H4 (cell line): ENCODE measurements around the gene FAM219A. TPM values are rescaled to one million over a fixed set of nuclear protein-coding genes. Genes with fewer than 3 reads are reported as not detected.

Source experiments
- DNase-seq: peaks from one replicate; pipeline ENCODE4 v3.0.0-alpha.2; 2015; ENCODE audit warnings: low spot score
- total RNA-seq: library from RNA; depleted of rRNA; stranded (reverse); fragments of >200 nt; shearing (Covaris generic); gene quantifications from 2 replicates; pipeline ENCODE4 v1.2.3, GENCODE V29; 2014

Gene FAM219A
- total RNA-seq, 1 experiment from 2014 or later, result 17.9 TPM

DNA sequence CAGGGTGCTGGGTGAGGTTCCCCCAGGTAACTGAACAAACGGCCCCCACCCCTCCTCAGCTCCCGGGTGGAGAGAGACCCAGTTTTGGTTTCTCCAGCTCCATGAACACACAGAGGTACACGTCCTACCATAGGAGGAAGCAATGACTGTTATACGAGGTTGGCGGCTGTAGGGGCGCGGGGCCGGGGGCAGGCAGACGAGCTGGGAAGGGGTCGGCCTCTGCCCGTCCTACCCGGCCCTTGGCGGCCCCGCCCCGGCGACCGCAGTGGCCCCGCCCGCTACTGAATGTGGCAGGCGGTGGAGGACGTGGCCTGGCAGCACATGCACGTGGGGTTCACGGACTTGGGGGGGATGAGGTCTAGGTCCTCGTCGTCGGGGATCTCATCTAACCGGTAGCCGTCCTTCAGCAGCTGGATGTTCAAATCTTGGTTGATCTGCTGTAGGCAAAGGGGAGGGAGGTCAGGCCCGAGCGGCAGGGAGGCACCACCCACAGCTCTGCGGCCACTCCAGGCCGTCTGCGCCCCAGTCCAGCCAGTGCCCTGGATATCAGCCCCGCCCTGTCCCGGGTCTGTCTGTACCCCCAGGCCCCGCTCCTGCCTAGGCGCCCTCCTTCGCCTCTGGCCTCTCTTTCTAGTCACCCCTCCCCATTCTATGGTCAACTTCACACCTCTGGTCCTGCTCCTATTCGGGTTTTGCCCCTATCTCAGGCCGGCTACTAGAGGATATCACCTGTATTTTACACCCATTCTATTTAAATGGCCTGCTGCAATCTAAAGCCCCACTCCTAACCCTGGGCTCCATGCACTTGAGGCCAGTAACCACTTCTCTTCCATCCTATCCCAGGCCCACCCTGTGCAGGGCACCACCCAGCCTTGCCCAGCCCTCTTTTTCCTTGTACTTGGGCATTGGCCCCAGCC is 57.4 kb downstream of the FAM219A start:
- DNase-seq, result no peak

DNA sequence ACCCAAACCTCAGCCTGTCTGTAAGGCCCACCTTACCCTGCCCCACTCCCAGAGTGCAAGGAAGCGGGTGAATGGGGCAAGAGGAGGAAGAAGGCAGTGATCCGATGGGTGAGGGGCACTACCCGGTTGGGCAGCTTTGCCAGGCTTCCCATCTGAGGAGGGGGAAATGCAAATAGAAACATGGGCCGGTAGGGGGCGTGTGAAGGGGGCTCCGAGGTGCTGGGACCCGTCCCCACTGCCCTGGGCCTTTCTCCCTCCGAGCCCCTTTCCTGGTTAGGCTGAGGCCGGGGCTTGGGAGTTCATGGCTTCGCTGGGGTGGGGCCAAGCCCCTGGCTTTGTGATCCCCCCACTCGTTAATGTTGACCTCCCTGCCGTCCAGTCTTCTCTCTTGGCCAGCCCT is 58.1 kb downstream of the FAM219A start:
- DNase-seq, result no peak

DNA sequence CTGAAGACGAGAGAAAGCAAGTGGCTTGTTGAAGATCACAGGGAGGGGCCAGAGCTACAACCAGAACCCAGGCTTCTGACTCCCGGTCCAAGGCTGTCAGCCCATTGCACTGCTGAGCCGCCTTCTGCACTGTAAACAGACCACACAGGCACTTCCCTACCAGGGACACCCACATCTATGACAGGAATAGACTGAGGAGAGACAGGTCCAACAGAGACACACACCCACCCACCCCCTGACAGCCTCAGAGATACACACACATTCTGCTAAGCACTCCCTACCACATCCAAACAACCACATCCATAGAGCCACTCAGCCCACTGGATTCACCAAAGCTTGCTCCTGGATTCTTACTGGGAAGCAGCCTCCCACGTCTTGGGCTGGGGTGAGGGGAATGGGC is 58.6 kb downstream of the FAM219A start:
- DNase-seq, result no peak

DNA sequence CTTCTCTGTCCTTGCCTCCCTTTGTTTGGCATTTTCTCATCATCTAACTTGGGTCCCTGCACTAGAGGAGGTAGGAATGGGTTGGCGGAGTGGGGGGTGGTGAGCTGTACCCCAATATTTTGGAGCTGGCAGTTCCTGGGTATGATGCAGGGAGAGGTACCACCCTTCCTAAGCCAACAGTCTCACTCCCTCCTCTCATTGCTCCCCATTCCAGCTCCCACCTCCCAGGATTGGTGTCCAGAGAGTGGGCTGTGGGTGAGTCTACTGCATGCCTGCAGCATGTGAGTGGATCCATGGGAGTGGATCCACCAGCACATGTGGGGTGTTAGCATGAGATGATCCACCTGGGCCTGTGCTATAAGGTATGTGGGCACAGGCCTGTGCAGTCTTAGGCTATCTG is 59.5 kb downstream of the FAM219A start:
- no peak for DNase-seq

DNA sequence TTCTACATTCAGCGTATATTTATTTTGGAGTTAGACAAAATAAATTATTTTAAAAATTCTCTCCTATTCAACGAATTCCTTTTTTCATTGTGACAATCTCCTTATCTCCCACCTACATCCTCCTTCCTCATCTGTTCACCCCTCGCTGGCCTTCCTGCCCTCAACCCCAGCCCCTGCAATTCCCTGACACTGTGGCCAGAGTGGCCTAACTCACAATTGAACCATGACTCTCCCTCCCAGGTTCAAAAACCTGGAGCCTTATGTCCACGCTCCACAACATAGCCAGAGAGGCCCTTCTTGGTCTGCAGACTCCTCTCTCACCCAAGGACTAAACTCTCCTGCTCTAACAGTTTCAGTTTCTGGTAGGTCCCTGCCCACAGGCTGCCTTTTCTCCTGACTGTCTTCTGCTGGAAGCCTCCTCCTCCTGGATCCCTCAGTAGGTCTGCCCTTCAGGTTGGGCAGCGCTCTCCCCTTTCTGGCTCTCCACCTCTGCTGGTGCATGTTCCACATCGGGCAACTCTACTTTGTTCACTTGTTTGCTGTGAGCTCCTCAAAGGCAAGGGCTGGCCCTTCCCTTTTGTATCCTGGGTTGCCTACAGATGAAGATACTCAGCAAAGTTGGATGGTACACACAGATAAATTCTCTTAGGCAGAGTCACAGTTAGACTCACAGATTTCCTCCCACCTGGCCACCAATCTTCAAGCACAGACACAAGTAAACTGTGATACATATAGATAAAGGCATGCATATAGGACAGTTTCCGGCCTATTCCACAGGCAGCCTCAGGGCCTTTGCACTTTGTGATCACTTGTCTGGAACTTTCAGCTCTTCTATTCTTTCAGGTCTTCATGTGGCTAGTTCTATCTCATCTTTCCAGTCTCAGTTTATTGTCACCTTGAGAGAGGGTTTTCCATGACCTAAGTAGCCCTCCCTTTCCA is 61.8 kb downstream of the FAM219A start:
- DNase-seq, result no peak

DNA sequence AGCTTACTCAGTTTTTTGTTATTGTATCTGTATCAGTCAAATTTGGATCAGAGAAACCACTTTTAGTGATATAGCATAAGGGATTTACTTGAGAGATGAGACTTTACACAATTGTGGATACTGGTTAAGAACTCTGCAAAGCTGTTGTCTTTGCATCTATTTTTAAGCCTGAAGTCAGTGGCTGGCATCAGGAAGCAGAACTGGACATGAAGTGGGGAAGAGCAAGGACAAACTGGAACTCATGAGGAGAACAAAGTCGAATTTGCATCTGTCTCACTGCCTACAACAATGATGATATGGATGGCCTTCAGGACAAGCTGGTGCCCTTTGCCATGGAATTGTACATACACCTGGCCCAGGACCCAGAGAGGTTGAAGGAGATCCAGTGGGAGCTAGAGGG is 65.9 kb downstream of the FAM219A start:
- no peak for DNase-seq

DNA sequence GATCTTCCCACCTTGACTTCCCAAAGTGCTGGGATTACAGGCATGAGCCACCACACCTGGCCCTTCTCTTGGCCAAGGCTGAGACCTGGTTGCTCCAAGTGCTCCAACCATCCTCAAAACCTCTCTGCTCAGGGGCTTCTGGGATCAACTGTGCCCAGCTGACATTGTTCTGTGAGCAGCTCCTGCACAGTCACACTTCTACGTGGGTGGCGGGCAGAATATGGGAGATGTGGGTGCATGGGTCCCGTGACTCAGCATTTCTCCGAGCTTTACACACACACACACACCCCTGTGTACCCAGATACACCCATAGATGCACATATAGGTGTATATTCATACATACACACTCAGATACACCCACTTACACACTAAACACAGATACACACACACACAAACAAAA is 71.1 kb downstream of the FAM219A start:
- no peak for DNase-seq

DNA sequence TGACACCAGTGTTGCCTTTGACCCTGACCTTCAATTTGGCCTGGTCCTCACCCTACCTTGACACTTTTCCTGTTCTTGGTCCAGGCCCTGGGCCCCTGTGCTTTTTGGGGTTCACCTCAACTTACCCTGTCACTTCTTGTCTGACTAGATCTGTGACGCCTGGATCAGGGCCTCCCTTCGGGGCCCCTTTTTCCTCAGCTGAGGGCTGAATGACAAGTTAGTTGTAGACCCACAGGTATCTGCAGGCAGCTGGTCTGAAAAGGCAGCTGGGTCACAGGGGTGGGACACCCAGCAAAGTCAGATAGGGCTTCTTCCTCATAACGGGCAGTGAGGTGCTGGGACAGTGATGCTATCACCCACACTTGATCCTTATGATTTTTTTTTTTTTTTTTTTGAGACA is 71.7 kb downstream of the FAM219A start:
- DNase-seq, result no peak

DNA sequence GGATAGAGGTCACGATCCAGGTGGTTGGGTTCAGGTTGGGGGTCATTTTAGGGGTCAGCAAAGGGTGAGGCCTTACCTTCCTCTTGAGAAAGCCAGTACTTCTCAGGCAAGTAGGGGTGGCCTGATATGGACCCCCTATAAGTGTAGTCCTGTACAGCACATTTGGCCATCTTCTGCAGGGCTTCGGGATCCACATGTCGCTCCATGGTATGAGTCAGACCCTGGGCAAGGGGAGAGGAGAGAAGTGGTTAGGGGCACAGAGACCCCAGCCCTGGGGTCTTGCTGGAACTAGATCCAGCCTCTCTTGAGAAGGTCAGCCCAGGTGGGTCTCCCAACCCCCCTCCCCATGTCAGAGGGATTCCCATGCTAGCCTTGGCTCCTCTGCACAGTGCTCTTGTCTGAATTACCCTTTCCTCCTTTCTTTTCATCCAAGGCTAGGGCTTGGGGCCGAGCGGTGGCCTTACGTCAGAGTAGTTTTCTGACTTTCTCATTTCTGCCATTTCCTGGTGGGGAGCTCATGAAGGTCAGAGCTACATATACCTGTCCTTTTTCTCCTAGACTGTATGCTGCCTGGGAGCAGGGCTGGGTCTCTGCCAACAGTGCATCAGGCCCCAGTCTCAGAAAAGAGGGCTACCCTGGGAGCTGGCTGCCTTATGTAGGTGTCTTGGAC is 72.7 kb downstream of the FAM219A start:
- no peak for DNase-seq

DNA sequence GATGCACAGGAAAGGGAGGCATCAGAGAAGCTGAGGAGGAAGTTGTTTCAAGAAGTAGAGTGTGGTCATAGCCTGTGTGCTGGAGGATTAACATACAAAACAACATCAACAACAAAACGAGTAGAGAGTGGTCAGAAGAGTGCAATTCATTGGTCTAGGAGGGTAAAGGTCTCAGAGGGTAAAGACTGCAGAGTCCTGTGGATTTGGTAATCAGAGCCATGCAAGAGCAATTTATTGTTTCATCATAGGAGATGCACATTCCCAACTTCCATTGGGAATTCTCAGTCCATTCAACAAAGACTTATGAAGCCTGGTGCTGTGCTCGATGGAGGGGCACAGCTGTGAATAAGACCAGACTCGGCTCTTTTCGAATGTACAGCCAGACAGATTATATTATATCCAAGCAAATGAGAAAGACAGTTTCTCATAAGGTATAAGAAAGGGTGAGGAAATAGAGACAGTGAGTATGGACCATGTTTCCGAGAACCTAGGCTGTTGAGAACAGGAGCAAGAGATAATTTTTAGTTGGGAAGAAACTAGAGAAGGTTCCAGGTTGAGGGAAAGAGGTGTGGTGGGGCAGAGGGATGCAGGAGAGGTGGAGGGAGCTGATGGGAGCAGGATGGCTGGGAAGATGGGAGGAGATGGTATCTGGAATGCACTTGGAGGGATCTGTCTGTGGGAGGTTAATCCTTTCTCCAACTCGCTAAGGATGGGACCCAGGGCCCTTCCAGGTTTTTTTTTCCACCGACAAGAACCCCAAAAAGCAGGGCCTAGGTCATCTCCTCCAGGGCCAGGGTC is 73.8 kb downstream of the FAM219A start:
- no peak for DNase-seq

DNA sequence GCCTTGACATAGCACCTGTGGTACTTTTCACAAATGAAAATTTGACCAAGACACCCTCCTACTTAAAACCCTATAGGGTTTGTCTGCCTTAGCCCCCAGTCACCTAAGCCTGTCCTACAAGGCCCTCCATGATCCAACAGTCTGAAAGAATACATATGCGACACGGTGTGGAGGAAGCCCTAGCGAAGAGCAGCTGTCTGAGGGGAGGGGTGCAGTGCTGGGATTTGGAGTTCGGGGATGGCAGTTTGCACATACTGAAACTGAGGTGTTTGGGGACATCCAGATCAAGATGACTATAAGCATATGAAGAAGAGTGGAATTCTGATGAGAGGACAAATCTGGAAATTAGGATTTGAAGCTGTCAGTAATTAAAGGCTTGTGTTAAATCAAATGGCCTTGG is 74.5 kb downstream of the FAM219A start:
- no peak for DNase-seq

DNA sequence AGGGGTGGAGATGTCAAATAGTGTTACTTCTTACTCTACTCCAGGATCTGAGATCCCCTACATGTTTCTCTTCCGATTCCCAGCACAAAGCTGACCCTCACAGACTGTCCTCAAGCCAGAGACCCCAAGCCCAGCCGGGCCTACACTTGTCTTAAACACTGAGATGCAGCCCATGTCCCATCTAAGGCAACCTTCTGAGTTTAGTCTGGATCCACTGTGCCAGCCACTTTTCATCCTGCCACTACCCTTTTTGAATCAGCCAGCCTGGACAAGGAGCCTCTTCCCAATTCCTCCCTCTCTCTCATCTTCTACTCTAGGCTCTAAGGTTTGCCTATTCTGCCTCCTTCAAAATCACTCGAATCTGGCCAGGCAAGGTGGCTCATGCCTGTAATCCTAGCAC is 75.5 kb downstream of the FAM219A start:
- DNase-seq, result no peak

DNA sequence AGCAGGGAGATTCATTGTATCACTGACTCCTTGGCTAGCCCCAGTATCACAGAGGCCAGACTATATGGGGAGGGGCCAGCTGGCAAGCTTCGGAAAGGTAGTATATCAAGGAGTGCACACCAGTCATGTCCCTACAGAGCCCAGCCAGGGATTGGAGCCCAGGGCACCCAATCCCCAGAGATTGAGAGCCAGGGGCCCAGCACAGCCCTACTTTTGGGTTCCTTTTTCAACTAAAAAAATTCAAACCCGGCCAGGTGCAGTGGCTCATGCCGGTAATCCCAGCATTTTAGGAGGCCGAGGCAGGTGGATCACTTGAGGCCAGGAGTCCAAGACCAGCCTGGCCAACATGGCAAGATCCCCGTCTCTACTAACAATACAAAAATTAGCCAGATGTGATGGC is 76.3 kb downstream of the FAM219A start:
- DNase-seq, result no peak

DNA sequence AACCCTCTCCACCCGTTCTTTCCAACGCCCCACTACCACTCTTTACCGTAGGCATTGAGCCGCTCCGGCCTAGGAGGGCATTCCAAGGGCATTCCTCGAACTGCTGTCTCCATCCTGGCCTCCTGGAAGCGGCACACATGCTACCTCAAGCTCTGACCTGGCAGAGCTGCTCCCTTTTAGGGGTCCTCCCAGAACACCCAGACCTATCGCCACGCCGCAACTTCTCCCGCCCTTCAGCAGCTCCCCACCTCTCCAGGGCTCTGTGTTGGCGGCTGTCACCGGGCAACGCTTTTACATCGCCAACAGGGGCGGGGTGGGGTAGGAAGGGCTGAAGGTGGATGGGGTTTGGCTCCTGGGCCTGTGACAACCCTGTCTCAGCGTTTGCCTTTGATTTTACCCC is 77.0 kb downstream of the FAM219A start:
- no peak for DNase-seq

DNA sequence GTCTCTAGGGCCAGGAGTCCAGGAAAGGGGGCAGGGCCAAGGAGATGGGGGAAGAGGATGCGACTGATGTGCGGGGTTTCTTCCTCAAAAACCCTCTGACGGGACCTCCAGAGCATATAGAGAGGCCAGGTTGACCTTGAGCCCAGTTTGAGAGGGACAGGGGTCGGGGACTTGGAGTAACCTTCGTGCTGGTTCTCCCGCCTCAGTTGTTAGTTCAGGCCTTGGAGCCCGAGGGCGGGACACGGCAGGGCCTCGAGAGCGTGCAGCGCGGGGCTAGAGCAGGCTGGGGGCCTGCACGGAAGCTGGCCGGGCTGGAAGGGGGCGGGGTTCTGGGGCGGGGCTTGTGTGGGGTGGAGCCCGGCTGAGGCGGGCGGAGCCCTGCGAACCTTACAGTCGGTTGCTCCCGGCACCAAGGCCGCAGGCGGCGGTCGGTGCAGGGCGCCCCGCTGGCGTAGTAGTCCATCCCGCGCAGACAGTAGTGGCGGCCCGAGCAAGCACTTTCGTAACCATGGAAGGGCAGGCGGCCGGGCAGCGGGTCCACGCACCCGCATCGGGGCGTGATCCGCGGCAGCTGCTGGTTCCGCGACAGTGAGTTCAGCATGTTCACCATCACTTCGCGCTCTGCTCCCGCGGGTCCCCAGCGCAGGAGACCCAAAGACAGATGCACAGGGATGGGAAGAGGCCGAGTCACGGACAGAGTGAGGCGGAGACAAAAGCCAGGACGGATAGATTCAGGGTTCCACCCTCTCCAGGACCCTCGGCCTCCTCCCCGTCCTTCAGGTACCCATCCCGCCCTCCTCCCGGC is 77.7 kb downstream of the FAM219A start:
- no peak for DNase-seq

DNA sequence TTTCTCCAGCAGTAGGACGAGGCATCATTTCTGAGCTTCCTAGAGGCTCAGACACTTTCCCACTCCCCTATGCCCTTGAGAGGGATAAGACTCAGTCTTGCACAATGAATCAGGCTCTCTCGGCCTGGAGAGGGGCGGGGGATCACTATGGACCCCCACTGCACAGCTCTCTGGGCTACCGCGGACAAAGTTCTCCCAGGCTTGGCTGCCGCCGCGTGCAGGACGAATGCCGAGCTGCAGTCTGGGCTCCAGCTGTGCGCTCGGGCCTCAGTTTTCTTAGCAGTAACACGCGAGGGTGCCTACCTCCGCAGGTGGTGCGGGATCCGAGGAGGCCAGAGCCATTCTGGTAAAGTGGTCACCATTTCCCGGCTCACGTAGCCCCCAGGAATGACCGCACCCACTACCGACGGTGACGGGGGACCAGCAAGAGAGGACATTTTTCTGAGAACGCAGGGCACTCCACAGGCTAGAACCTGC is 78.3 kb downstream of the FAM219A start:
- no peak for DNase-seq

DNA sequence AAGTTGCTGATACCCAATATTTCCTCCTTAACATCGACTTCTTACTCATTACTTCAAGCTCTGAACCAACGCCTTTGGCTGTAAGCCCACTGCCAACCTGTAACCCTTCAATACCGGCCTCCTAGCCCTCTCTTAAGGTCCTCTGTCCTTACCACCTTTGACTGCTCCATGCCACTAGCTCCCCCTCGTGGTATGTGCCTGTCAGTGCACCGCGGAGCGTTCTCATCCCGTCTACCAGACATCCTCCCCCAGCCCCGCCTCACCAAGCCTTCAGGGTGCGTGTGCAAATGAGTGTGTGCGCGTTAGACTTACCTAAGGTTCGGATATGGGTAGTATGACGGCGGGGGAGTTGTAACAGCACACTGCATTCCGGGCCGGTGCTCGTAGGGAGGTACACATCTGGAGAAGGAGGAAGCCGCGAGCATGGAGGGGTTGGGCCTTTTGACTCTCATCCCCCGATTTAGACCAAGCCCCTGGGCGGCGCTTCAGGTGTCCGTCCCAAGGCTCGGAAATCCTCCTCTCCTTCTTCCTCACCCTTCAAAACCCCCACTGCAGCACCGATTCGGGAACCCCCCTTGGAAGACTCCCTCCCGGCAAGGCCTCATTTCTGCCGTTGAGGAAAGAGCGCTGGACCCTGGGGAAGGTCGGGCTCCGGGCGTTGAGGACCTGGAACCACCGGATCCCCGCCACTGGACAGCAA is 78.9 kb downstream of the FAM219A start:
- peak; percentile 73 for DNase-seq

DNA sequence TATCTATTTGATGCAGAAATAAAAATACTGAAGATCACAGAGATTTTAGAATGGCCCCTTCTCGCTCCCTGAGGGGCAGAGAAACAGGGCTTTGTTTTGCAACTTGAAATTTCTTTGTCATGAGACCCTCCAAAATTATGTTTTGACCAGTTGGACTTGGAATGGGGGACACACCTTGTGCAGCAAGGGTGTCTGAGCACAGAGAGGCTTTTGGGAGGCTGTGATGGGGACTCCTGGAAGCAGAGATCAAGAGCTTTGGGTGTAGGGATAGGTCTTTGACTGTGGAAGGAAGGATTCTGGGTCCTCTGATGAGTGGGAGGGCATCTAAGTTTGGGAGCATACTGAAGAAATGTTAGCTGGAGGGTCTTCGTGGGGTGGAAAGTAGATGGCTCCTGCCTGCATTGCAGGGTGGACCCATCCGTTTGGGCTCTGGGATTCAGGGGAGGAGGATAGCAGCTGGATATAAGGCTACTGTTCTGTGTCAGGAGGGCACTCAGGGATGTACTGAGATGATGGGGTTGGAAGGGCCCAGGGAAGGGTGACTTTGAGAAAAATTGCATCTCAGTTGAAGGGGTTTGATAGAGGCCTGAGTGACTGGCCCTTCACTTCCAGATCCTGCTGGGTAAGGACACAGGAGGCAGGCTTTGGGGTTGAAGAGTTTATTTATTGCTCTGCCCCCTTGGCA is 79.9 kb downstream of the FAM219A start:
- DNase-seq, result peak; percentile 7

DNA sequence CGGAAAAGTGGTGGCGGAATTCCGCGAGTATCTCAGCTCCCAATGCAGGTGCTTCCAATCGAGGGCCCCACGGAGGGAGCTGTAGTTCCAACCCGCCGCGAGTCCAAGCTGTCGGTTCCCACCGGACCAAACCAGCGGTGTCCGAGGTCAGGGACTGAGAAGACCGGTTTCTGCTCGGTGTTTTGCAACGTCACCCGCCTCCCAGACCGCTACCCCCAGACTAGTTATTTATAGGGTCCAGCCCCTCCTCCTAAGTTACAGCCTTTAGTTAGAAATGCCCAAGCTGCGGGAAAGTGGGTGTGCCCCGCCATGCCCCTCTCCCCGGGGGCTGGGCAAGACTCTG is 81.0 kb downstream of the FAM219A start:
- no peak for DNase-seq
